Ascending aorta (tissue), 2 donors: ENCODE data around the gene GAS2L3. TPM values are rescaled to one million over a fixed set of nuclear protein-coding genes. Genes with fewer than 3 reads are reported as not detected.

Experiments used
- DNase-seq, 2 donors: peaks; one replicate each; pipeline ENCODE4 v3.0.0-alpha.2; 2019; ENCODE audit warnings: low spot score in 2 of 2
- H3K27ac ChIP-seq, 2 donors: fragments of 200-600 bp; sonication (generic); one replicate each; pipeline ENCODE4 v1.5.1; 2016 to 2017; ENCODE audit warnings: mild to moderate bottlenecking in 1 of 2
- H3K27me3 ChIP-seq: fragments of 200-600 bp; sonication (generic); one replicate; pipeline ENCODE4 v1.5.1; 2017
- H3K36me3 ChIP-seq, 2 donors: fragments of 200-600 bp; sonication (generic); one replicate each; pipeline ENCODE4 v1.5.1; 2016
- H3K4me1 ChIP-seq, 2 donors: fragments of 200-600 bp; sonication (generic); one replicate each; pipeline ENCODE4 v1.5.1; 2016 to 2017; ENCODE audit warnings: mild to moderate bottlenecking in 1 of 2
- H3K4me3 ChIP-seq, 2 donors: fragments of 200-600 bp; sonication (generic); one replicate each; pipeline ENCODE4 v1.5.1; 2016 to 2017; ENCODE audit warnings: mild to moderate bottlenecking in 1 of 2
- H3K9me3 ChIP-seq, 2 donors: fragments of 200-600 bp; sonication (generic); one replicate each; pipeline ENCODE4 v1.5.1; 2016
- CTCF ChIP-seq, 3 experiments: fragments of 200-600 bp in 2 of 3; fragments of 450-650 bp in 1 of 3; sonication (generic) in 2 of 3; IDR thresholded peaks; one replicate each; pipeline ENCODE4 v1.5.1; 2016 to 2019; ENCODE audit warnings: antibody characterized with exemption in 3 of 3, mild to moderate bottlenecking in 1 of 3, moderate library complexity in 1 of 3
- intact Hi-C: fragments of 100-400 bp; cut with DNase I; formaldehyde crosslinking; loops from one replicate; pipeline ENCODE4 v1.15.1; 2023
- total RNA-seq: library from RNA; depleted of rRNA; stranded (reverse); fragments of >200 nt; gene quantifications from one replicate; pipeline ENCODE4 v1.1.0, GENCODE V29; 2016

The GAS2L3 gene
- total RNA-seq, 1 donor from 2014 or later = not detected

- no peak overlapping the region for H3K4me3 ChIP-seq
- no peak overlapping the region for H3K27ac ChIP-seq
- H3K36me3 ChIP-seq = no peaks in the 10 kb centered on the region
- H3K4me1 ChIP-seq = peaks cover 0 to 11% of the 10 kb centered on the region in 2 donors
- intact Hi-C loops = no loop called here
- DNase-seq = no peak
- no peaks in the 10 kb centered on the region for H3K27me3 ChIP-seq
- TF ChIP-seq CTCF (IDR thresholded peaks at IDR 0.05) = no peak
- H3K9me3 ChIP-seq = no peaks in the 10 kb centered on the region
Observed at GRCh38 chr12:100576331-100577036, 3.0 kb downstream of the GAS2L3 start.

- Histone ChIP-seq H3K27me3 (no peaks in the 10 kb centered on the region), H3K27ac (no peak overlapping the region), H3K4me3 (no peak overlapping the region), H3K36me3 (no peaks in the 10 kb centered on the region), H3K4me1 (peaks cover 0 to 11% of the 10 kb centered on the region in 2 donors), H3K9me3 (no peaks in the 10 kb centered on the region)
- TF ChIP-seq CTCF (IDR thresholded peaks at IDR 0.05) = no peak
- intact Hi-C loops = no loop called here
- no peak for DNase-seq
Observed at GRCh38 chr12:100578923-100579322, 5.4 kb downstream of the GAS2L3 start.

- no peak overlapping the region for H3K27ac ChIP-seq
- no peaks in the 10 kb centered on the region for H3K9me3 ChIP-seq
- no peak for DNase-seq
- H3K4me1 ChIP-seq = peaks cover 0 to 4% of the 10 kb centered on the region in 2 donors
- H3K4me3 ChIP-seq = no peak overlapping the region
- TF ChIP-seq CTCF (IDR thresholded peaks at IDR 0.05) = no peak
- no peaks in the 10 kb centered on the region for H3K36me3 ChIP-seq
- H3K27me3 ChIP-seq = no peaks in the 10 kb centered on the region
- intact Hi-C loops = no loop called here
Observed at GRCh38 chr12:100579844-100580243, 6.4 kb downstream of the GAS2L3 start.

DNA sequence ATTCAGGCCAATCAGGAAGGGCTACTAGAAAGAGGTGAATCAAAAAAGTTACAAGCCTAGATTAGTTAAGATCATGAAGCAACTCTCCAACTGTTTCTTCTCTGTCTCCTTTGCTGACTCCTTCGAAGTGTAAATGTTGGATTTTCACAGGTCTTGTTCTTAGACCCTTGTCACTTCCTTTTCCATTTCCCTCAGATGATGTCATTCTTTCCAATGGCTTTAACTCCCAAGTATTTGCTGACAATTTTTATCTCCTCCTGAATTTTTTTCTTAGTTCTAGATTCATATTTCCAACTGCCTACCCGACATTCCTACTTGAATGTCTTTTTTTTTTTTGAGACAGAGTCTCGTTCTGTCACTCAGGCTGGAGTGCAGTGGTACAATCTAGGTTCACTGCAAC lies 10.8 kb downstream of the GAS2L3 start:
- no peak for DNase-seq
- Histone ChIP-seq H3K27ac (no peak overlapping the region), H3K4me3 (no peak overlapping the region), H3K9me3 (peaks cover 0 to 16% of the 10 kb centered on the region in 2 donors), H3K27me3 (no peaks in the 10 kb centered on the region), H3K4me1 (no peaks in the 10 kb centered on the region), H3K36me3 (no peaks in the 10 kb centered on the region)
- intact Hi-C loops = no loop called here
- no peak for TF ChIP-seq CTCF (IDR thresholded peaks at IDR 0.05)

DNA sequence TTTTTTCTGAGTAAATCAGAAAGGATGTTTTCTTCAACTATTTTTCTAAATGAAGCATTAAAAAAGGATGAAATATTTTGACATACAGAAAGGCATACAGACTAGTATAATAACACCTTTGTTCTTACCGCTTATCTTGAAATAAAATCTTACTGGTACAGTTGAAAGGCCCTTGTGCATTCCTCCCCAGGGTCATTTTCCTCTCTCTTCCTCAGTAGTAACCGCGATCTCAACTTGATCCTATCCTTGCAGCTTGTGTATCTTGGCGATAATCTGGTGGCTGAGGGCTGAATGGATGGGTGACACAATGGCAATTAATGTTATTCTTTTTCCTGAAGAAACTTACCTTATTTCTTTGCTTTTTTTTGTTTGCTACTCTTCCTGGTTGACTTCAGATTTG lies 18.5 kb downstream of the GAS2L3 start:
- H3K36me3 ChIP-seq = no peaks in the 10 kb centered on the region
- H3K4me1 ChIP-seq = no peaks in the 10 kb centered on the region
- H3K27me3 ChIP-seq = no peaks in the 10 kb centered on the region
- no peak for DNase-seq
- intact Hi-C loops = no loop called here
- TF ChIP-seq CTCF (IDR thresholded peaks at IDR 0.05) = no peak
- H3K9me3 ChIP-seq = peaks cover 0 to 13% of the 10 kb centered on the region in 2 donors
- H3K4me3 ChIP-seq = no peak overlapping the region
- H3K27ac ChIP-seq = no peak overlapping the region
